Peyer's patch (tissue), 4 donors: ENCODE measurements around the gene TMEM120A.

Experiments
- POLR2A ChIP-seq, 2 donors: fragments of 450-650 bp; IDR thresholded peaks; one replicate each; pipeline ENCODE4 v1.5.1; 2017; ENCODE audit warnings: antibody characterized with exemption in 2 of 2, mild to moderate bottlenecking in 2 of 2, moderate library complexity in 2 of 2
- TF ChIP-seq, protein P1 (sequence below), 6 experiments: fragments of 450-650 bp in 4 of 6; fragments of 200-600 bp in 2 of 6; sonication (generic) in 1 of 6; IDR thresholded peaks; one replicate each; pipeline ENCODE4 v1.5.1; 2017 to 2019; ENCODE audit warnings: antibody characterized with exemption in 6 of 6, mild to moderate bottlenecking in 3 of 6, moderate library complexity in 1 of 6

- TF ChIP-seq, protein P1, sequence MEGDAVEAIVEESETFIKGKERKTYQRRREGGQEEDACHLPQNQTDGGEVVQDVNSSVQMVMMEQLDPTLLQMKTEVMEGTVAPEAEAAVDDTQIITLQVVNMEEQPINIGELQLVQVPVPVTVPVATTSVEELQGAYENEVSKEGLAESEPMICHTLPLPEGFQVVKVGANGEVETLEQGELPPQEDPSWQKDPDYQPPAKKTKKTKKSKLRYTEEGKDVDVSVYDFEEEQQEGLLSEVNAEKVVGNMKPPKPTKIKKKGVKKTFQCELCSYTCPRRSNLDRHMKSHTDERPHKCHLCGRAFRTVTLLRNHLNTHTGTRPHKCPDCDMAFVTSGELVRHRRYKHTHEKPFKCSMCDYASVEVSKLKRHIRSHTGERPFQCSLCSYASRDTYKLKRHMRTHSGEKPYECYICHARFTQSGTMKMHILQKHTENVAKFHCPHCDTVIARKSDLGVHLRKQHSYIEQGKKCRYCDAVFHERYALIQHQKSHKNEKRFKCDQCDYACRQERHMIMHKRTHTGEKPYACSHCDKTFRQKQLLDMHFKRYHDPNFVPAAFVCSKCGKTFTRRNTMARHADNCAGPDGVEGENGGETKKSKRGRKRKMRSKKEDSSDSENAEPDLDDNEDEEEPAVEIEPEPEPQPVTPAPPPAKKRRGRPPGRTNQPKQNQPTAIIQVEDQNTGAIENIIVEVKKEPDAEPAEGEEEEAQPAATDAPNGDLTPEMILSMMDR (IDR thresholded peaks at IDR 0.05): no peak
- TF ChIP-seq POLR2A (IDR thresholded peaks at IDR 0.05): no peak
Observed at GRCh38 chr7:75965617-75966016, 28.8 kb downstream of the TMEM120A start.
